GM12878 (cell line): ENCODE data around the gene KLHL9. TPM values are rescaled to one million over a fixed set of nuclear protein-coding genes. Genes with fewer than 3 reads are reported as not detected.

Experiments
- BACH1 ChIP-seq: fragments of 450-650 bp; IDR thresholded peaks from 2 replicates; pipeline ENCODE4 v1.6.1; 2017; ENCODE audit warnings: mild to moderate bottlenecking, borderline replicate concordance
- BCLAF1 ChIP-seq: fragments of 450-650 bp; IDR thresholded peaks from 2 replicates; pipeline ENCODE4 v1.6.1; 2017; ENCODE audit warnings: antibody characterized with exemption, mild to moderate bottlenecking, moderate library complexity
- CBFB ChIP-seq: IDR thresholded peaks from 2 replicates; pipeline ENCODE4 v1.6.1; 2016; ENCODE audit warnings: antibody characterized with exemption, low read depth
- CHD4 ChIP-seq: fragments of 200-600 bp; sonication (generic); IDR thresholded peaks from 2 replicates; pipeline ENCODE4 v1.6.1; 2016; ENCODE audit warnings: mild to moderate bottlenecking
- EZH2 ChIP-seq: IDR thresholded peaks from 2 replicates; pipeline ENCODE4 v1.6.1; 2012; ENCODE audit warnings: low read depth, mild to moderate bottlenecking, control low read depth, inconsistent platforms, low read length, borderline replicate concordance; ENCODE audit not compliant: control insufficient read depth
- GABPA ChIP-seq: IDR thresholded peaks from 2 replicates; pipeline ENCODE4 v1.6.1; 2014; ENCODE audit warnings: antibody characterized with exemption, low read depth, mild to moderate bottlenecking, inconsistent platforms
- KAT2A ChIP-seq: conservative IDR thresholded peaks from 2 replicates; pipeline ENCODE4 v1.6.1; 2011; ENCODE audit warnings: low read depth, low read length; ENCODE audit not compliant: control insufficient read depth
- KDM1A ChIP-seq: fragments of 200-600 bp; sonication (generic); IDR thresholded peaks from 2 replicates; pipeline ENCODE4 v1.6.1; 2016; ENCODE audit warnings: borderline replicate concordance
- KLF5 ChIP-seq: fragments of 450-650 bp; IDR thresholded peaks from 2 replicates; pipeline ENCODE4 v1.6.1; 2014; ENCODE audit warnings: mild to moderate bottlenecking; ENCODE audit not compliant: partially characterized antibody
- MTA3 ChIP-seq: IDR thresholded peaks from 2 replicates; pipeline ENCODE4 v1.6.1; 2012; ENCODE audit warnings: low read length, inconsistent platforms, borderline replicate concordance
- MYB ChIP-seq: fragments of 150-350 bp; IDR thresholded peaks from 2 replicates; pipeline ENCODE4 v1.6.1; 2014; ENCODE audit warnings: mild to moderate bottlenecking, low read depth, low read length, borderline replicate concordance
- PAX5 ChIP-seq: IDR thresholded peaks from 2 replicates; pipeline ENCODE4 v1.6.1; 2011; ENCODE audit warnings: low read depth, low read length, borderline replicate concordance
- POLR2AphosphoS2 ChIP-seq: IDR thresholded peaks from 2 replicates; pipeline ENCODE4 v1.6.1; 2011; ENCODE audit warnings: low read depth, mild to moderate bottlenecking, low read length, improper control_type of control experiment, moderate library complexity
- RELB ChIP-seq: fragments of 450-650 bp; IDR thresholded peaks from 2 replicates; pipeline ENCODE4 v1.6.1; 2017; ENCODE audit warnings: low read depth, mild to moderate bottlenecking, moderate library complexity
- RUNX3 ChIP-seq: IDR thresholded peaks from 2 replicates; pipeline ENCODE4 v1.6.1; 2012; ENCODE audit warnings: low read length, inconsistent platforms
- SIX5 ChIP-seq: IDR thresholded peaks from 2 replicates; pipeline ENCODE4 v1.6.1; 2011; ENCODE audit warnings: mild to moderate bottlenecking, low read depth, low read length, moderate library complexity; ENCODE audit not compliant: severe bottlenecking
- ZNF592 ChIP-seq: fragments of 450-650 bp; IDR thresholded peaks from 2 replicates; pipeline ENCODE4 v1.6.1; 2017; ENCODE audit warnings: mild to moderate bottlenecking, moderate library complexity
- polyA plus RNA-seq, 11 experiments: library from polyadenylated mRNA; depleted of rRNA in 4 of 11; unstranded in 6 of 11; stranded (reverse) in 5 of 11; fragments of >200 nt; fragmentation: Nextera tagmentation in 4 of 11; fragmentation: Illumina TruSeq in 1 of 11; extraction: Ambion mirVana in 4 of 11; extraction: Trizol in 1 of 11; gene quantifications; 1 replicate in 1 of 11; 2 replicates in 10 of 11; pipeline versions ENCODE4 v1.2.1 to v1.2.3, GENCODE V29; 2011 to 2016; ENCODE audit warnings: inconsistent platforms in 2 of 11, missing spikeins in 2 of 11, low read depth in 1 of 11
- total RNA-seq, 4 experiments: library from RNA; depleted of rRNA in 3 of 4; stranded (reverse); fragments of >200 nt in 3 of 4; fragmentation: Illumina TruSeq in 1 of 4; extraction: Trizol in 1 of 4; gene quantifications; 2 replicates each; pipeline versions ENCODE4 v1.2.1 to v1.2.3, GENCODE V29; 2013 to 2021

Gene KLHL9
- total and polyA plus RNA-seq, 10 of the 15 experiments (the other 5 are each of a cell fraction or from before 2014, with no cell fraction given), result 3.8 to 37.7 (median 17.4) TPM

- TF ChIP-seq BCLAF1, result no peak
- peak; percentile 39; the same call in 1 of the 2 replicates for TF ChIP-seq GABPA
- no peak for TF ChIP-seq EZH2
- TF ChIP-seq POLR2AphosphoS2, result no peak; the same call in 1 of the 2 replicates
- TF ChIP-seq MTA3, result no peak
- TF ChIP-seq CBFB, result 0 out of 2 replicates have a peak, but pooled peaks have one; percentile 23
- no peak for TF ChIP-seq ZNF592
- TF ChIP-seq KLF5, result no peak
- TF ChIP-seq PAX5, result no peak
- TF ChIP-seq BACH1, result peak; percentile 67; the same call in 1 of the 2 replicates
- TF ChIP-seq RUNX3, result peak; percentile 3; the same call in 1 of the 2 replicates
- no peak for TF ChIP-seq KDM1A
- TF ChIP-seq CHD4, result no peak
- no peak for TF ChIP-seq SIX5
- TF ChIP-seq MYB, result no peak
- no peak for TF ChIP-seq KAT2A
- TF ChIP-seq RELB, result peak; percentile 64; the same call in 1 of the 2 replicates
Measured at GRCh38 chr9:21334701-21335632, at the start of gene KLHL9 (continued).
